Measurements from ENCODE around the gene GALNS.

- TF ChIP-seq CTCF (IDR thresholded peaks at IDR 0.05) (no peak), POLR2A (IDR thresholded peaks at IDR 0.05) (no peak)
These were observed 29.0 kb upstream of the GALNS start for GRCh38 chr16:88885693-88886280.
